ENCODE results near the gene ATP6V1B1.

The ATP6V1B1 gene

DNA sequence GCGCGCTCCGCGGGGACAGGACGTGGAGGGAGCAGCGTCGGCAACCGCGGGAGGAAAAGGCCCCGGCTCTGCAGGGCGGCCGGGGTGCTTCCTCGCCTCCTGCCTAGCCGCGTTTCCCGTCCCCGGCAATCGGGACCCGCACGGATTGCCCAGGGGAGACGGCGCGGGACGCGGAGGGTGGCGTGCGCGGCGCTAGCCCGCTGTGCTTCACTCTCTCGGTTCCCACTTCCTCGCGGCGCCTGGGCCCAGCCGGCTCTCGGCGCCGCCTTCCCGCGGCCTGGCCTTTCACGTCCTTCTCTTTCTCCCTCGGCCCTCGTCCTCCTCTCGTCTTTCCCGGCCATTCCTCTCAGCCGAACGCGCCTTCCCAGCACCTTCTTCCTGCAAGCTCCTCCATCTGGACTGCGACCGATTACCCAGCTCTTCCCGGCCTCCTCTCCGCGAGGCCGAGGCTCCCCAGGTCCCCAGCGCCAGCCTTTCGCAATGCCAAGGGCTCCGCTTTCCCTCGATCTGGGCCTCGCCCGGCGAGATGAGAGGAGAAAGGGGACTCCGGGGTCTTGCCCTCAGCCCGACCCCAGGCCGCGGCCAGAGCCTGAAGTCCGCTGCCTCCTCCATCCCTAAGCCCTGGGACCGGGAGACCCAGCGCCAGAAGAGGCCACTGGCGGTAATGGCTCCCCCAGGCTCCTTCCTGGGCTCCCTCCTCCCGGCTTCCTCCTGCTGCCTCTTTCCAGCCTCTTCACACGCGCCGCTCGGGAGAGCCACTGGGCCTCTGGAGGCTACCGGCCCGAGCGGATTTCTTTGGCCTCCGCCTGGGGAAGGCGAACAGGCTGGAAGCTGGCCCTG is 34.3 kb upstream of the ATP6V1B1 start:
- no peak for DNase-seq (ENCODE audit: low spot score)

DNA sequence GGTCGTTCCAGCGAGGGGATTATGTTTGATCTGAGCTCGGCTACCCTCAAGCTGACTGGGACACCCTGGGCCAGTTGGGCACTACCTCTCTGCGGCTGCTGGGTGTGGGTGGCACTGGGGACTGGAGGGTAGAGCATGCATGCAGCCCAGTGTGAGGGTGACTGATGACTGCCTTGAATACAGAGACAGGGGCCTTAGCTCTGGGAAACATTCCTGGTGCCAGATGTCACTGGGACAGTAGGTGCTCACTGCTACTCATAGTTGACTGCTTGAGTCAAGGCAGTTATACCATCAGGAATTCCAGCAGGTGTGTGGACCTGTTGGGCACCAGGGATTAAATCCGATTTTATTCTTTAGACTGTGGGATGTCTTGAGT is 33.6 kb upstream of the ATP6V1B1 start:
- DNase-seq (ENCODE audit: low spot score), result no peak

DNA sequence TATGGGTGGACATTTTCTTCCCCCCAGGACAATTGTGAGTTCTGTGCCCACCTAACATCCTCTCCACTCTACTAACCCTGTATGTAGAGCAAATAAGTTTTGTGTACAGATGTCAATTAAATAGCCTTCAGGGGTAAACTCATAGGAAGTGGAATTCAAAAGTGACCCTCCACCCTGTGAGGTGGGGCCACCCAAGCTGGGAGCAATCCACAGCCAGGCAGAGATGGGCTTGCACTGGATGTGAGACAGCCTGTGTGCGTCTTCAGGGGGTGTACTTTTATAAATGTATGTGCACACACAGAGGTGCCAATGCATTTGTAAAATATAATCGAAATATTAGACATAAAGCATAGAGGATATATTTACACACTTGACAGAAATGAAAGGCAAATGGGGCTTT is 33.1 kb upstream of the ATP6V1B1 start:
- DNase-seq (ENCODE audit: low spot score), result no peak

DNA sequence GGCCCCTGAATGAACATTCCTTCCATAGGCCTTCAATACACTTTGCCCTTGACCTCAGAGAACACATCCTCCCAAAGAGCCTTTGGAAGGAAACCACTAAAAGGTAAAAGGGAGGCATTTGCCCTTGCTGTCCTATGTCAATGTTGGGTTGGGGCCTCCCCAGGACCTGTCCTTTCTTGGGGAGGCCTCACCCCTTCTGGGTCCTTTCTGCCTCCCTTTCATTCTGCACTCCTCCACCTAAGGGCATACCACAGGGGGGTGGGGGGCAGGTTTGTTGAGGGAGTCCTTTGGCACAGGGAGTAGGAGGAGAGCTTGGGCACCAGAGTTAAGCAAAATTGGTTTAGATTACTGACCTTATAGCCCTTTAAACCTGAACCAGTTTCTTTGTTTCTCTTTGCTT is 32.5 kb upstream of the ATP6V1B1 start:
- DNase-seq (ENCODE audit: low spot score), result no peak

DNA sequence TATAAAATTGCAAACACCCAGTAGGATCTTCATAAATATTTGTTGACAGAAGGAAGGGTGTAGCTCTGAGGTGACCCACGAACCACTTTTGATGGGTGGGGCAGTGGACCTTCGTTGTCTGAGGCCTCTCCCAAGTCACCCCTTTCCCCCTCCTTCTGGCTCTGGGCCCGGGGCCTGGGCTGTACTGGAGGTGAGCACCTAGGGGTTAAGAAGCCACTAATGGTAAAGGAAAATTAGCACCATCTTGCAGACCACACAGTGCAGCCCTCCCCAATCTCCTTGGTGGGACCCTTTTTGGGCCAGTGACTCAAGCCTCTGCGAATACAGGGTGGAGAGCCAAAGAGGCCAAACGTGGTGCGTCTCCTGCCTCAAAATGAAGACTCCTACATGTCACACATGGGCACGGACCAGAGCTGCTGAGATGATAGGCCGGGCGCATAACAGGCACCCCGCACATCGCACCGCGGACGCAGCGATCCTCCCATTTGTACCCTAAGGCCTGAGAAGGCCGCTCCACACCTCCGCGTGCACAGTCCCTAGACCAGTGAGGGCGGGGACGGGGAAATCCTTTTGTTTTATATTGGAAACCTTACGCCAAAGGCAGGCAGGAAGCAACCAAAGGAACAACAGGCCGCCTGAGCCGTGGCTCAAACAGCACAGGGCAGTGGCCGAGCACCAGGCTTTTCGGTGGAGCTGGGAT is 31.9 kb upstream of the ATP6V1B1 start:
- DNase-seq (ENCODE audit: low spot score), result no peak

DNA sequence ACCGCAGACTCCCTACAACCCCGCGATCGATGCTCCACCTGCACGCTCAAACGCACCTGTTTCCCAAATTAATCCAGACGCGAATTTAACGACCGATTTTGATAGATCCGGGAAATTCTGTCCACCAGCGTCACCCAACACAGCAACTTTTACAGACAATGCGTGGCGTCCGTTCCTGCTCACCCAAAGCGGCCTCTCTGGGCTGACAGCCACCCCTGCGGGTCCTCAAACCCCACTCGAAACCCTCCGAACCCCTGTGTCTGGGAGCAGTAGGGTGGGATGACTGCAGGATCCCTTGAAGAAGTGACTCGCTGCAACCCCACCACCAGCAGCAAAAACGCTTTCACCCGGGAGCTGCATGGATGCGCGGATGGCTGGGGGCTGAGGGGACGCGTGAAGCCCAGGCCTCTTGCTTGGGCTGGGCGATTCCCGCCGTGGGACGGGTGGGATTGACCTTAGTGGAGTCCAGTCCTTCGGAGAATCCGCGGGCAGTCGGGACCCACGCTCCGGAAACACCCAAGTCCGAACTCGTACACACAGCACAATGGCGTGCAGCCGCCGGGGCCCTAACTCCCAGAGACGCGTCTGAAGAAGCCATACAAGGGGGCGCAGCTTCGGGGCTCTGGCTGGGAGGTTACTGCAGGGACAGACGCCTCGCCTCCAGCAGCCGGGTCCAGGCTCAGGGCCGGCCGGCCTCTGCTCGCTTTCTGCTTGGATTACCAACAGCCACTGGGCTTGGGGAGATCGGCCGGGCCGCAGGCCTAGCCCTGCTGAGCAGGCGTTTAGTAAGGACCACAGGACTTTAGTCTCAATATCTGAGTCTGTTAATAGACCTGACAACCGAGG is 31.1 kb upstream of the ATP6V1B1 start:
- no peak for DNase-seq (ENCODE audit: low spot score)

DNA sequence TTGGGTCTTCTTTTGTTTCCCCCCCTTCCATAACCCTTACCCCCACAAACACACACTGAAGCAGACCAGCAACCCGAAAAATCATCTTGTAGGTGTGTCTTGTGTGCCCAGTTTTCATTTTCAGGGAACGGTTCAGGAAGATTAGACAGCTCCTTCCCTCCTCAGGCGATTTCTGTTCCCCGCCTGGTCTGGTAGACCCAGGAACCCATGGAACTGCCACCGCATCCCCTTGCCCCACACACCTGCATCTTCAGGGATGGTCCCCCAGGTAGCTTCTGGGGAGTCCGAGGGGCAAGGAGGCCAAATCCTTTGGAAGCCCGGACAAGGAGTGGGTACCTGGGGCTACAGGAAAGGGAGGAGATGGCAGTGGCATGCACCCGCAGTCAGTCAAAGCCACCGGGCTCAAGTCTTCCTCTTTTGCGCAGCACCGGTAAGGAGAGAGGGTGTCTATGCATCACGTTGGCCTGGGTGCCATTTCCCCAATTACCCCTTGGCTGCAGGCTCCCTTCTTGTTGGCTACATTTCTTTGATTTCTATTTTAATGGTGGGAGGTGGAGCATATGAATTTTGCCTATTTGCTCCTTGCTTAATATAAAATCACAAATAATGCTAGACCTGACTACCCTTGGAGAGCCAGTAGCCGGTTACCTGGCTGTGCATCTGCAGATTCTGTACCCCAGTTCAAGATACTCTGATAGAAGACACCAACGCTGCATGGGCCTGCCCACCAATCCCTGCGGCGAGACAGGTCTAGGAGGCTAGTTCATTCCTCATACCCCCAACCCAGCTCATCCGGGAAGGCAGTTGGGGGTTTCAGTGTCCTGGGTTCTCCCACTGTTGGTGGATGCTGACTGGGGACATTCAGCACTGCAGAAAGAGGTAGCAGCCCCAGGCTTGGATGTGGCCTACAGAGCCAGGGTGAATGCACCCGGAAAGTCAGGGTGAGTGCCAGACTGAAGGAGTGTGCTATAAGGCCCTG is 30.0 kb upstream of the ATP6V1B1 start:
- DNase-seq (ENCODE audit: low spot score), result no peak

DNA sequence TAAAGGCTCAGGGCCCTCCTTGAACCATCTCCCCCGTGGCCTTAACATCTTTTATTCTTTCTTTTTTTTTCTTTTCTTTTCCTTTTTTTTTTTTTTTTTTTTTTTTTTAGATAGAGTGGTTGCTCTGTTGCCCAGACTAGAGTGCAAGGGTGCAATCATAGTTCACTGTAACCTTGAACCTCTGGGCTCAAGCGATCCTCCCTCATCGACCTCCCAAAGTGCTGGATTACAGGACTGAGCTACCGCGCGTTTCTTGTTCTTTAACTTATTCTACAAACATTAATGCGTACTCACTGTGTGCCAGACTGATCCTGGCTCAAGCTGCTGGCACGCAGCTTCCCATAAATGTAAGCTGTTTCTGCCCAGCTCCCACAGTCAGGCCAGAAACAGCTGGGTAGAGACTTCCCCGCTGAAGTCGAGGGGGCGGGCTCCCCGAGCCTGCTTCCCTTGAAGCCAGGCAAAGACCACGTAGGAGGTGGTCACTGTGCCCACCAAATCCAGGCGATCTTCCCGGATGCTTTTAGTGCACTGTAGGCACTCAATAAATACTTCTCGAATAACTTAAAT is 29.2 kb upstream of the ATP6V1B1 start:
- DNase-seq (ENCODE audit: low spot score), result no peak

DNA sequence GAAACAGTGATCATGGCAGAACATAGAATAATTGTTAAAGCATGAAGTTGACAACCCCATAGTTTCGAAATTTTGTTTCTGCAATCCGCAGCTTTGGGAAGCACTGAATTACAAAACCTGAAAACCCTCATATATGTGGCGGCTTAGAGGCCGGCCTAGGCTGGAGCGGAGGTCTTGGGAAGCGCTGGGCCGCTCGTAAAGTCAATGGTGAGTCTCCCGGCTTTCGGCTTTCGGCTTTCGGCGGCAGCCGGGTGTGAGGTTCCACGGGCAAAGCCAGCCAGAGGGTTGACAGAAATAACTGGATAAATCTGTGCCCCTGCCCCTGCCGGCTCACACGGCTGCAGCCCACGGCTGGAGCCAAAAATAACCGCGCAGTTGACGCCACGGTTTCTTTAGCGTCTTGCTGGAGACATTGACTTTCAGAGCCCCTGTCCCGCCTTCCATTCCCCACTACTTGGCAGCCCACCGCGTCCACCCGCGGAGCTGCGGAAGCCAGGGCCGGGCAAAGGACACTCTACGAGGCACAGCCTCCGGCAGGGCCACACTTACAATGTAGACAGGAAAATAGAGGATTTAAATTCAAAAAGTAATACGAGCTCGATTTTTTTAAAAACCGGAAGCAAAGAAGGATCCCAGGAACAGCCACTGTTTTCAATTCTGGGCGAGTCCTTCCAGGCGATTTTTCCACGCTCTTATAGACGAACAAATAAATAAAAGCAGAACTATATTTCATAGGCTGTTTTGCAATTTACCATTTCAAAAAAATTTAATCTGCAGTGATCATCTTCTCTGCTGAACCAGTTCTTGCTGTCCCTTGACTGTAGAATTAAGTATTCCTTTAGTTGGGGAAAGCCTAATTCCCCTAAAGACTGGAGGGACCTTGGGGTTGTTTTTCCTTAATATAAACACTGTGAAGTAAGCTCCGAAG is 28.3 kb upstream of the ATP6V1B1 start:
- no peak for DNase-seq (ENCODE audit: low spot score)

DNA sequence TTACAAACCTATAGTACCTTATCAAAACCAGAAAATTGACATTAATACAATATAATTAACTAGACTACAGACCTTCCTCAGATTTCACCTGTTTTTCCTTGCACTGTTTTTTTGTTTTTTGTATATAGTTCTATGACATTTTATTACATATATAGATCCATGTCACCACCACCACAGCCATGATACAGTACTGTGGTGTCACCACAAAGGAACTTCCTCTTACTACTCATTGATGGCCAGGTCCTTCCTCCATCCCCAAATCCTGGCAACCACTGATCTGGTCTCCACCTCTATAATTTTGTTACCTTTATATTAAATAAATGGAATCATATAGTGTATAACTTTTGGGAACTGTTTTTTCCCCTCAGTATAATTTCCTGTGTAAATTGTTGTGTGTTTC is 19.4 kb upstream of the ATP6V1B1 start:
- DNase-seq (ENCODE audit: low spot score), result no peak

DNA sequence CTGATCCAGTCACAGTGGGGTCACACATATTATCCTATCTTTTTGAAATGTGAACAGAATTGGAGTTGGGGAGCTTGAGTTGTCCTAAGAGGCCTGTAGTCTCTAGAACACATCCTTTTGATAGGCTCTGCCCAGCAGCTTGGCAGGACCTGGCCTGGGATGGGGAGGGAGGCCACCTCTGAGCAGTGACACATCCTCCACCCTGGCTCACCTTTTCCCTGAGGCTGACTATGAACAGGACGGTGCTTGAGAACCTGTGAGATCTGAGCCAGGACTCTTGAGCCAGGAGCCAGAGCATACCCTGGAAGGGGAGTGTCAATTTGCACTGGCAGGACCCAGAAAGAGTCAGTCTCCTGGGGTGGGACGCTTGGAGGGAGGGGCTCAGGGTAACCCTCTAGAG is 17.7 kb upstream of the ATP6V1B1 start:
- no peak for DNase-seq (ENCODE audit: low spot score)

DNA sequence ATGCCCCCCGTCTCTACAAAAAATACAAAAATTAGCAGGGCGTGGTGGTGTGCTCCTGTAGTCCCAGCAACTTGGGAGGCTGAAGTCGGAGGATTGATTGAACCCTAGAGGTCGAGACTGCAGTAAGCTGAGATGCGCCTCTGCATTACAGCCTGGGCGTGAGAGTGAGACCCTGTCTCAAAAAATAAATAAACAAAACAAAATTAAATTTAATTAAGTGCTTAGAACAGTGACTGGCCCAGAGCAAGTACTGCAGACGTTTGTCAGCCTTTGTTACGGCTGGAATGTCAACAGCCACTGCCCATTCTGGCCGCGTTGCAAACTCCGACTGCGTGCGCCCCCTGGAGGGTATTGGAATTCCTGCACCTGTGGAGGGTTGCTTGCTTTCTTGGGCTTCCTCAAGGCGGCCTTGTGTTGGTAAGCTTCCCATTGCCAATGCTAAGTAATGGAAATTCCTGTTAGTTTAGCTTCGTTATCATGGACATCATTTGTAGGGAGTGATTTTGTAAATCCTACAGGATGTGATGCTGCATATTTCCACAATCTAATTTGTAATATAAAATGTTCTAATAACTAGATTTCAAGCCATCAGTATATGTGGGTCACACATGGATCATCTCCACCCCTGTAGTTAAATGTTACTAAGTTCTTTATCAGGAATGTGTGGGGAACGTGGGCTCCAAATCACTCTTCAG is 15.9 kb upstream of the ATP6V1B1 start:
- DNase-seq (ENCODE audit: low spot score), result peak; percentile 69

DNA sequence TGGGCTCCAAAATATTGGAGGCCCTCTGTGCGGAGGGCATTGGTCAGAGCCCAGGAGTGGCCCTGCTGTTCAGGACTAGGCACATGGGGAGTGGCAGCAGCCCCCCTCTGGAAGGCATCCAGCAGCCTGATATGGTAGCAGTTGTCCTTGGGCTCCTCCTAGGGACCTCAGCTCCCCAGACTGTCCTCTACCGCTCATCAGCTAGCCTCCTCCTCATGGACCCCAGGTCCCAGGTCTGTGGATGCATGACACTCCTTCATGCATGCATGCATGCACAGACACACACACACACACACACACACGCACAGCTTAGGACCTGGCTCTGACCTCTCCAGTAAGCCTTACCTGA is 15.4 kb upstream of the ATP6V1B1 start:
- DNase-seq (ENCODE audit: low spot score), result no peak

DNA sequence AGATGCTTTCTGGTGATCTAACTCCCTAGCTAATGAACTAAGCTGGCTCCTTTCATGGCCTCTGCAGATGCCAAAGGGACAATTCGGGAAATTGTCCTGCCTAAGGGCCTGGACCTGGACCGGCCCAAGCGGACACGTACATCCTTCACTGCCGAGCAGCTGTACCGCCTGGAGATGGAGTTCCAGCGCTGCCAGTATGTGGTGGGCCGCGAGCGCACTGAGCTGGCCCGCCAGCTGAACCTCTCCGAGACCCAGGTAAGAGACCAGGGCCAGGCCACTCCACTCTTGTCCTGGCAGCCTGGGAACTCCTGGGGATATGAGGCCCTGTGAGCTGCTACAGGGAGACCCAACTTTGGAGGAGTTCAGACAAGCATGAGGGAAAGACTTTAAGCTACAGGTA is 14.7 kb upstream of the ATP6V1B1 start:
- no peak for DNase-seq (ENCODE audit: low spot score)

DNA sequence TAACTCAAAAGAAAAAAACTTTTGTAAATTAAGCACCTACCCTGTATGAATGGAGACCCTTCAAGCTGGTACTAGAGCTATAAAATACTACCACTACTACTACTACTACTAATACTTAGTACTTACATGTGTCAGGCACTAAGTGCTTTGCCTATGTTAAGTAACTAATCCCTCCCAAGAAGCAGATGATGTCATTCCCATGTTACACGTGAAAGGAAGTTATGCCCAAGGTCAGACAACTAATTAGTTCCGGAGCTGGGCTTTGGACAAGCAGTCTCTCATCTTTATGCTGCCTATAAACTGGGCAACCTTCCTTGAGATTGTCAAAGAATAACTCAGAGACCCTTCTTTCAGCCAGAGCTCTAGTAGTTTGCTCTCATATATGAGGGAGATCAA is 13.9 kb upstream of the ATP6V1B1 start:
- no peak for DNase-seq (ENCODE audit: low spot score)

DNA sequence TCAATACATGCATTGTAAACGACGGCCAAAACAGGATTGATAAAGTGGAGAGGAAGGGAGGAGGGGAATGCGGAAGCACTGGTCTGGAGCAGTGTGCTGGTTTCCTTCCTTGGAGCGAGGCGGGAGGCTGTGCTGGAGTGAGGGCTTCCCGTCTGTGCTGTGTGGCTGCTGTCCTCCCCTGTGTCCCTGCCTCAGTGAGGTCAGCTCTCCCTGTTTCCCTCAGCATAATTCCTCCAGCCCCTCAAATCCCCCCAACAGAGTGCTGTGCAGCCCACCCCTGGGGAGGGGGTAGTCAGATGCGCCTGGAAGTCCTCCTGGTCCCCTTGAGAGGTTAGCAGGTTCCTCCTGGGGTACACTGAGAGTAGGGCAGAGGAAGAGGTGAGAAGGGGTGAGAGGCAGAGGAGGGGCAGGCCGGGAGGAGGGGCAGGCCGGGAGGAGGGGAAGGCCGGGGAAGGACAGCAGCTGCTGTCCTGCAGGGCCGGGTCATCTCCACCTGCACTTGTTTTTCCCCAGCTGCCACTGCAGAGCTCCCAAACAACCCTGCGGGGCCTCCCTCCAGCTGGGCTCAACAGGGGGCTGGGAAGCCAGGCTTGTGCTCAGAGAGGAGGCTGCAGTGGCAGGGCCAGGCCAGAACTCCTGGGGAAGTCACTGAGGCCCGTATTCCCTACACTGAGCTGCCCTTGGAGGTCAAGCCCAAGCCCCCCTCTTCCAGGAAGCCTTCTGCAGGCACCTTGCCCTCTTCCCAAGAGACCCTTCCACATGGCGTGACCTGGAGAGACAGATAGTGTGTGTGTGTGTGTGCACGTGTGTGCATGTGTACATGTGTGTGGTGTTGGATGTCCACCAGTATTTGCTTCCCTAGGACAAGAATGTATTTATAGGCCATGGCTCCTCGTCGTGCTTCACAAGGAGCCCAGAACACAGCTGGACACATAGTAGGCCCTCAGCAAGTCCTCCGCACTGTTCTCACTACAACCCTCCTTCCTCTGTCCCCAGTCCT is 13.2 kb upstream of the ATP6V1B1 start:
- no peak for DNase-seq (ENCODE audit: low spot score)

DNA sequence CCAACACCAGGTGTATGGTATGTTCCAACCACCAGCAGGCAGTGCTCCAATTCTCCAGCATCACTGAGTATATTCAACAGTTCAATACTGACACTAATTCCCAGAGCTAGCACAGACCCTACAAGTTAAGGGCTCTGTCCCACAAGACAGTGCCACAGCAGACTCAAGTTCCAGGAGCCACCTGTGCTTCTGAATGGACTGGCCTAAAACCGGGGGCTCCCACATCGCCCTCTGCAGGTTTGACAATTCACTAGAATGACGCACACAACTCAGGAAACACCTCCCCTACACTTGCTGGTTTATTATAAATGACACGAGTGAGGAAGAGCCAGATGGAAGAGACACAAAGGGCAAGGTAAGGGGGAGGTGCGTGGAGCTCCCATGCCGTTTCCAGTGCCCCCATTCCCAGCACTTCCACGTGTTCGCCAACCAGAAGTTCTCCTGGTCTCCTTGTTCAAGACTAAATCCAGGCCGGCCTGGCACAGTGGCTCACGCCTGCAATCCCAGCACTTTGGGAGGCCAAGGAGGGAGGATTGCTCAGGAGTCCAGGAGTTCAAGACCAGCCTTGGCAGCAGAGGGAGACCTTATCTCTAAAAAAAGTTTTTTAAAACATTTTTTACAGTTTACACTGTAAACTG is 12.2 kb upstream of the ATP6V1B1 start:
- no peak for DNase-seq (ENCODE audit: low spot score)

DNA sequence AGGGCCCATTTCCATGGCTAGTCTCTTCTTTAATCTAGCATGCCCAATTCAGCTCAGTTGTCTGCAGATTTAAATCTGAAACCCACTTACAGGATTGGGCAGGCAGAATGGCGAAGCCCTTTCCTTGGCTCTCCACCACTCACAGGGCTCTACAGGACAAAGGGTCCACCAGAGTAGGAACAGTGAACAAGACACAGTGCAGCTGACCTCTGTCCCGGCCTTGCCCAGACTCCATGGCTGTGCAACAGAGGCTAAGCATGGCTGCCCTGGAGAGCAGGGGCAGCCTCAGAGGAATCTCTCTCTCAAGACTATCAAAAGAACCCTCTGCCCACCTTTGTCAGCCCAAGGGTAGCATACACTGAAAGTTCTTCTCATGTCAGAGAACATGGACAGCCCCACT is 9.7 kb upstream of the ATP6V1B1 start:
- DNase-seq (ENCODE audit: low spot score), result no peak

All from hematopoietic multipotent progenitor cell treated with erythropoietin and hydrocortisone succinate and interleukin-3 and kit ligand, for 17 days (in vitro differentiated cells).